Measurements from ENCODE around the gene NXNL1. TPM values are rescaled to one million over a fixed set of nuclear protein-coding genes. Genes with fewer than 3 reads are reported as not detected.

NXNL1 gene
- total RNA-seq, 1 donor from 2014 or later: not detected

DNA sequence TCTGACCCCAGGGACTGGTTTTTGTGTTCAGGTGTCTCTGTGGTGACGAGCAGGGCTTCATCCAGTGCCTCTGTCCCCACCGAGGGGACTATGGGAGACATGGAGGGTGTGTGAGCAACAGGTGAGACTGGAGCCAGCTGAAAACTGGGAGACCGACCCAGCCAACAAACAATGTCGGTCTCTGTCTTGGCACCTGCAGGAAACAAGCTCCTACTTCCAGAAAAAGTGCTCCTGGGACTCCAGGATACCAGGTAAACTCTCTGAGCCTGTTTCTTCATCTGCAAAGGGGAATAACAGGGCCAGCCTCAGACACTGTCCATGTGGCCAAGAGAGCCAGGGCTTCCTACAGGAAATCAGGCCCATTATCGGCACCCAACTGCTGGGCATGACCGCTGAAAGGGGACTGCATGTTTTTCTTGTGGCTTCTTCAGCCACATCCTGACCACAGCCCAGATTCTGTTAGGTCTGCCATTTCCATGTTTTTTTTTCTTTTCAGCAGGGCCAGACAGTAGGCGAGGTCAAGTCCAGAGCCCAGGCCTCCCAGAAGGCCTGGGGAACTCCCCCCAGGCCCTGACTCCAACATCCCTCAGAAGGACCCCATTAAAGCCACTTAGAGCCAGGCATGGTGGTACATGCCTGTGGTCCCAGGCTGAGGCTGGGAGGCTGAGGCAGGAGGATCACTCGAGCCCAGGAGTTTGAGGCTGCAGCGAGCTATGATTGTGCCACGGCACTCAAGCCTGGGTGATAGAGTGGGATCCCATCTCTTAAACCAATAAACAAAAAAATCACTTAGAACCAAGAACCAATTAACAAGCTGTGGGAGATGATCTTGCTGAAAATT, 54.5 kb downstream of the NXNL1 start:
- H3K9me3 ChIP-seq: no peaks in the 10 kb centered on the region
- H3K27me3 ChIP-seq: no peaks in the 10 kb centered on the region
- TF ChIP-seq, protein P1, sequence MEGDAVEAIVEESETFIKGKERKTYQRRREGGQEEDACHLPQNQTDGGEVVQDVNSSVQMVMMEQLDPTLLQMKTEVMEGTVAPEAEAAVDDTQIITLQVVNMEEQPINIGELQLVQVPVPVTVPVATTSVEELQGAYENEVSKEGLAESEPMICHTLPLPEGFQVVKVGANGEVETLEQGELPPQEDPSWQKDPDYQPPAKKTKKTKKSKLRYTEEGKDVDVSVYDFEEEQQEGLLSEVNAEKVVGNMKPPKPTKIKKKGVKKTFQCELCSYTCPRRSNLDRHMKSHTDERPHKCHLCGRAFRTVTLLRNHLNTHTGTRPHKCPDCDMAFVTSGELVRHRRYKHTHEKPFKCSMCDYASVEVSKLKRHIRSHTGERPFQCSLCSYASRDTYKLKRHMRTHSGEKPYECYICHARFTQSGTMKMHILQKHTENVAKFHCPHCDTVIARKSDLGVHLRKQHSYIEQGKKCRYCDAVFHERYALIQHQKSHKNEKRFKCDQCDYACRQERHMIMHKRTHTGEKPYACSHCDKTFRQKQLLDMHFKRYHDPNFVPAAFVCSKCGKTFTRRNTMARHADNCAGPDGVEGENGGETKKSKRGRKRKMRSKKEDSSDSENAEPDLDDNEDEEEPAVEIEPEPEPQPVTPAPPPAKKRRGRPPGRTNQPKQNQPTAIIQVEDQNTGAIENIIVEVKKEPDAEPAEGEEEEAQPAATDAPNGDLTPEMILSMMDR (IDR thresholded peaks at IDR 0.05): no peak
- no peak for DNase-seq (ENCODE audit: low spot score in 2 of 2)
- H3K36me3 ChIP-seq: peaks cover 0 to 4% of the 10 kb centered on the region in 2 donors
- peak overlapping the region; percentile 70 to 77 for H3K27ac ChIP-seq
- peaks cover 10 to 11% of the 10 kb centered on the region in 2 donors for H3K4me1 ChIP-seq
- peak overlapping the region; percentile 51 to 67 for H3K4me3 ChIP-seq
- intact Hi-C loops (cut with DNase I): no loop called here

Other genes with a start within 250 kb of the NXNL1 start
- gene USE1, start 245.6 kb downstream of the NXNL1 start, total RNA-seq: 234 TPM
- 13.7 TPM for gene OCEL1, start 234.7 kb downstream of the NXNL1 start, total RNA-seq
- gene NR2F6, start 215.0 kb downstream of the NXNL1 start, total RNA-seq: 181 TPM
- 12.3 TPM for gene USHBP1, start 196.2 kb downstream of the NXNL1 start, total RNA-seq
- gene BABAM1, start 193.5 kb downstream of the NXNL1 start, total RNA-seq: 85.5 TPM
- gene ANKLE1, start 179.0 kb downstream of the NXNL1 start, total RNA-seq: not detected
- gene ABHD8, start 157.5 kb downstream of the NXNL1 start, total RNA-seq: 32.2 TPM
- 98.9 TPM for gene MRPL34, start 155.1 kb downstream of the NXNL1 start, total RNA-seq
- 15.8 TPM for gene DDA1, start 151.4 kb downstream of the NXNL1 start, total RNA-seq
- gene ANO8, start 126.1 kb downstream of the NXNL1 start, total RNA-seq: 34.8 TPM
- gene GTPBP3, start 123.4 kb downstream of the NXNL1 start, total RNA-seq: 256 TPM
- 378 TPM for gene PLVAP, start 83.6 kb downstream of the NXNL1 start, total RNA-seq
- not detected for gene CCDC194, start 66.7 kb downstream of the NXNL1 start, total RNA-seq
- 151 TPM for gene BST2, start 55.3 kb downstream of the NXNL1 start, total RNA-seq
- 49.6 TPM for gene MVB12A, start 40.9 kb downstream of the NXNL1 start, total RNA-seq
- not detected for gene TMEM221, start 12.3 kb downstream of the NXNL1 start, total RNA-seq
- 64.9 TPM for gene SLC27A1, start 9.6 kb upstream of the NXNL1 start, total RNA-seq
- gene PGLS, start 50.7 kb upstream of the NXNL1 start, total RNA-seq: 143 TPM
- gene COLGALT1, start 94.7 kb upstream of the NXNL1 start, total RNA-seq: 95.4 TPM
- gene UNC13A, start 227.4 kb upstream of the NXNL1 start, total RNA-seq: 2.2 TPM